Measurements from ENCODE around the gene CYP3A5. TPM values are rescaled to one million over a fixed set of nuclear protein-coding genes. Genes with fewer than 3 reads are reported as not detected.

The CYP3A5 gene
- total RNA-seq, 1 experiment from 2014 or later = not detected

- Histone ChIP-seq H3K14ac (ENCODE audit: insufficient read depth, low read length) (no peak overlapping the region), H2AFZ (ENCODE audit: low read length) (no peak overlapping the region), H3K27ac (ENCODE audit: insufficient read length, low read depth, low read length) (no peak overlapping the region), H3K9me3 (ENCODE audit: control insufficient read depth, low read depth, low read length) (no peaks in the 10 kb centered on the region), H4K20me1 (ENCODE audit: control insufficient read depth, insufficient read depth, insufficient read length) (no peaks in the 10 kb centered on the region), H4K8ac (replicated peaks; ENCODE audit: insufficient read length, low read depth, low read length) (no peak overlapping the region), H3K4ac (ENCODE audit: low read depth, low read length) (no peak overlapping the region), H3K79me2 (ENCODE audit: insufficient read depth, low read length) (no peaks in the 10 kb centered on the region), H3K4me2 (ENCODE audit: insufficient read depth, insufficient read length, low read length) (no peak overlapping the region), H3K4me1 (ENCODE audit: insufficient read depth, low read length) (no peaks in the 10 kb centered on the region), H2AK5ac (ENCODE audit: insufficient read length, low read length) (no peak overlapping the region), H2BK15ac (ENCODE audit: low read depth, low read length) (no peak overlapping the region), H3K56ac (ENCODE audit: insufficient read length, low read depth, low read length) (no peak overlapping the region), H3T11ph (ENCODE audit: low read length) (no peak overlapping the region), H2BK12ac (ENCODE audit: insufficient read length, low read depth, low read length) (no peak overlapping the region), H3K79me1 (ENCODE audit: insufficient read depth, low read depth, low read length, poor library complexity, severe bottlenecking) (peaks cover 4% of the 10 kb centered on the region), H2BK120ac (ENCODE audit: low read depth, low read length, poor library complexity, severe bottlenecking) (no peak overlapping the region), H4K91ac (ENCODE audit: insufficient read length, low read depth, low read length) (no peak overlapping the region), H3K9ac (ENCODE audit: extremely low read depth, insufficient read length, low read length) (no peak overlapping the region), H3K27me3 (ENCODE audit: insufficient read depth, low read length) (no peaks in the 10 kb centered on the region), H2BK20ac (ENCODE audit: low read depth, low read length, poor library complexity, severe bottlenecking) (no peak overlapping the region), H3K23me2 (ENCODE audit: insufficient read length, low read depth, low read length, poor library complexity, severe bottlenecking) (peaks cover 7% of the 10 kb centered on the region), H4K5ac (ENCODE audit: insufficient read length, low read depth, low read length) (no peak overlapping the region), H3K18ac (ENCODE audit: insufficient read length, low read depth, low read length) (no peak overlapping the region), H3K23ac (ENCODE audit: insufficient read length, low read depth, low read length) (no peak overlapping the region), H2BK5ac (ENCODE audit: insufficient read length, low read length) (no peak overlapping the region)
- no peak for DNase-seq
- Mint-ChIP-seq H3K4me3 (no peak overlapping the region), H3K9me3 (no peaks in the 10 kb centered on the region), H3K27me3 (ENCODE audit: low read depth) (0 out of 2 replicates have a peak, but pooled peaks cover 1% of the 10 kb centered on the region), H3K4me1 (peaks cover 11 to 18% of the 10 kb centered on the region in 2 experiments), H3K27ac (no peak overlapping the region), H3K36me3 (ENCODE audit: insufficient read depth in 1 of 3, low read depth in 3 of 3) (peaks cover 50 to 68% (median 65%) of the 10 kb centered on the region in 3 experiments)
- TF ChIP-seq CTCF (conservative IDR thresholded peaks at IDR 0.05) = no peak
- no CpG with 5 or more reads among the region's 18 CpGs for WGBS (ENCODE audit: extremely low coverage, insufficient read length, low lambda C conversion rate)
These were observed 60.1 kb downstream of the CYP3A5 start for GRCh38 chr7:99619571-99620130.
